GM12878 (cell line): ENCODE results near the gene CCDC9. TPM values are rescaled to one million over a fixed set of nuclear protein-coding genes. Genes with fewer than 3 reads are reported as not detected.

Experiments used
- ATAC-seq: fragments of 200-7000 bp; cut with Tn5 transposase; 3 replicates; pipeline ENCODE4 v1.9.1; 2020; ENCODE audit warnings: mild to moderate bottlenecking, moderate library complexity
- BruUV-seq: library from RNA; stranded (reverse); fragments of 400-500 nt; replicated peaks from 2 replicates; lab custom pipeline; 2021; lab: Mats Ljungman, UMichigan
- CTCF ChIA-PET: fragments of 300-600 bp; sonication (Branson Sonifier 250); formaldehyde crosslinking; extraction: SDS; loops from one replicate; lab custom pipeline; 2021; ENCODE audit warnings: inconsistent platforms; lab: Yijun Ruan, JAX
- POLR2A ChIA-PET: fragments of 350-600 bp; formaldehyde crosslinking; extraction: SDS; loops from one replicate; lab custom pipeline; 2021; ENCODE audit warnings: inconsistent platforms; lab: Charles Lee
- RAD21 ChIA-PET: fragments of 300-600 bp; sonication (Branson Sonifier 250); formaldehyde crosslinking; loops from one replicate; lab custom pipeline; 2023; ENCODE audit warnings: antibody characterized with exemption; ENCODE audit not compliant: unreplicated experiment; lab: Charles Lee
- SMC1A ChIA-PET: fragments of 300-600 bp; sonication (Branson Sonifier 250); formaldehyde crosslinking; loops from one replicate; lab custom pipeline; 2023; ENCODE audit not compliant: unreplicated experiment, uncharacterized antibody; lab: Charles Lee
- DNase-seq: peaks from one replicate; pipeline ENCODE4 v3.0.0-alpha.2; 2011; ENCODE audit warnings: low read depth, low spot score
- FAIRE-seq: peaks from 3 replicates; lab custom pipeline; 2011; peaks lifted over from hg19 to GRCh38; lab: Jason Lieb, UNC
- H2AFZ ChIP-seq: 2 replicates; pipeline ENCODE4 v1.6.0; 2011; ENCODE audit warnings: low read depth, low read length, control low read depth; ENCODE audit not compliant: control insufficient read depth
- H3K27ac ChIP-seq: 2 replicates; pipeline ENCODE4 v1.5.1; 2011; ENCODE audit warnings: control low read depth; ENCODE audit not compliant: control insufficient read depth, insufficient read depth
- H3K27me3 ChIP-seq, 2 experiments: replicated peaks in 1 of 2; 2 replicates each; pipeline versions ENCODE4 v1.6.0 to v1.6.1; 2011; ENCODE audit warnings: low read length in 1 of 2; ENCODE audit not compliant: control insufficient read depth in 2 of 2, insufficient read depth in 2 of 2
- H3K36me3 ChIP-seq, 2 experiments: 2 replicates each; pipeline ENCODE4 v1.5.1; 2011; ENCODE audit warnings: low read length in 1 of 2; ENCODE audit not compliant: control insufficient read depth in 2 of 2, insufficient read depth in 2 of 2
- H3K4me1 ChIP-seq: 2 replicates; pipeline ENCODE4 v1.6.1; 2011; ENCODE audit warnings: mild to moderate bottlenecking, low read length, moderate library complexity, mixed read lengths; ENCODE audit not compliant: control insufficient read depth, insufficient read depth
- H3K4me2 ChIP-seq: 2 replicates; pipeline ENCODE4 v1.6.0; 2011; ENCODE audit warnings: control low read depth; ENCODE audit not compliant: control insufficient read depth, insufficient read depth
- H3K4me3 ChIP-seq: fragments of 200-600 bp; sonication (generic); 2 replicates; pipeline ENCODE4 v1.5.1; 2016
- H3K79me2 ChIP-seq: 2 replicates; pipeline ENCODE4 v1.6.0; 2011; ENCODE audit warnings: low read length; ENCODE audit not compliant: control insufficient read depth, insufficient read depth
- H3K9ac ChIP-seq: 2 replicates; pipeline ENCODE4 v1.8.0; 2011; ENCODE audit warnings: low read length, control low read depth, mixed read lengths; ENCODE audit not compliant: control insufficient read depth, insufficient read depth
- H3K9me3 ChIP-seq: replicated peaks from 3 replicates; pipeline ENCODE4 v1.5.1; 2011; ENCODE audit warnings: mild to moderate bottlenecking, low read length; ENCODE audit not compliant: control insufficient read depth, insufficient read depth
- H4K20me1 ChIP-seq: 2 replicates; pipeline ENCODE4 v1.6.0; 2011; ENCODE audit not compliant: control insufficient read depth, insufficient read depth
- CHD1 ChIP-seq: IDR thresholded peaks from 2 replicates; pipeline ENCODE4 v1.6.1; 2012; ENCODE audit warnings: low read depth, low read length, improper control_type of control experiment
- EED ChIP-seq: sonication (generic); IDR thresholded peaks from 2 replicates; pipeline ENCODE4 v1.6.1; 2016; ENCODE audit warnings: antibody characterized with exemption, low read depth
- GATAD2B ChIP-seq: fragments of 450-650 bp; conservative IDR thresholded peaks from 2 replicates; pipeline ENCODE4 v1.6.1; 2017; ENCODE audit warnings: low read depth, mild to moderate bottlenecking, moderate library complexity
- HDAC6 ChIP-seq: fragments of 200-600 bp; sonication (generic); IDR thresholded peaks from one replicate; pipeline ENCODE4 v1.8.0; 2017; ENCODE audit warnings: antibody characterized with exemption; ENCODE audit not compliant: unreplicated experiment
- JUNB ChIP-seq: IDR thresholded peaks from 2 replicates; pipeline ENCODE4 v1.6.1; 2016; ENCODE audit warnings: antibody characterized with exemption, mild to moderate bottlenecking
- NFXL1 ChIP-seq: fragments of 450-650 bp; IDR thresholded peaks from 2 replicates; pipeline ENCODE4 v1.6.1; 2017; ENCODE audit warnings: antibody characterized with exemption, mild to moderate bottlenecking, borderline replicate concordance
- POU2F2 ChIP-seq: IDR thresholded peaks from 3 replicates; pipeline ENCODE4 v1.6.1; 2011; ENCODE audit warnings: low read depth, mild to moderate bottlenecking, low read length, borderline replicate concordance
- RAD21 ChIP-seq: IDR thresholded peaks from 2 replicates; pipeline ENCODE4 v1.6.1; 2011; ENCODE audit warnings: mild to moderate bottlenecking, low read depth, low read length, moderate library complexity; ENCODE audit not compliant: insufficient read depth
- RUNX3 ChIP-seq: IDR thresholded peaks from 2 replicates; pipeline ENCODE4 v1.6.1; 2012; ENCODE audit warnings: low read length, inconsistent platforms
- WGBS: methylation state at CpG from one replicate; pipeline ENCODE4 v1.1.6; 2016; ENCODE audit warnings: low lambda C conversion rate; ENCODE audit not compliant: insufficient replicate concordance, insufficient coverage; ENCODE audit errors: missing lambda C conversion rate; 5-methylcytosine and 5-hydroxymethylcytosine counted together
- in situ Hi-C: fragments of 300-500 bp; cut with MboI; formaldehyde crosslinking; loops from 9 replicates; pipeline ENCODE4 v1.14.3; 2018; ENCODE audit warnings: mixed read lengths
- intact Hi-C: fragments of 100-400 bp; cut with micrococcal nuclease; formaldehyde crosslinking; loops from one replicate; pipeline ENCODE4 v1.14.2; 2022; ENCODE audit not compliant: unreplicated experiment
- polyA plus RNA-seq, 11 experiments: library from polyadenylated mRNA; depleted of rRNA in 4 of 11; unstranded in 6 of 11; stranded (reverse) in 5 of 11; fragments of >200 nt; fragmentation: Nextera tagmentation in 4 of 11; fragmentation: Illumina TruSeq in 1 of 11; extraction: Ambion mirVana in 4 of 11; extraction: Trizol in 1 of 11; gene quantifications; 1 replicate in 1 of 11; 2 replicates in 10 of 11; pipeline versions ENCODE4 v1.2.1 to v1.2.3, GENCODE V29; 2011 to 2016; ENCODE audit warnings: inconsistent platforms in 2 of 11, missing spikeins in 2 of 11, low read depth in 1 of 11
- total RNA-seq, 4 experiments: library from RNA; depleted of rRNA in 3 of 4; stranded (reverse); fragments of >200 nt in 3 of 4; fragmentation: Illumina TruSeq in 1 of 4; extraction: Trizol in 1 of 4; gene quantifications; 2 replicates each; pipeline versions ENCODE4 v1.2.1 to v1.2.3, GENCODE V29; 2013 to 2021
- TF ChIP-seq, protein P1 (sequence below): fragments of 450-650 bp; IDR thresholded peaks from 2 replicates; pipeline ENCODE4 v1.6.1; 2018; ENCODE audit warnings: mild to moderate bottlenecking, low read depth, moderate library complexity; ENCODE audit not compliant: partially characterized antibody
- TF ChIP-seq, protein P2 (sequence below): IDR thresholded peaks from 2 replicates; pipeline ENCODE4 v1.6.1; 2011; ENCODE audit warnings: borderline replicate concordance, low read depth, mild to moderate bottlenecking, moderate library complexity, low read length; ENCODE audit not compliant: insufficient read depth, poor library complexity, severe bottlenecking
- TF ChIP-seq, protein P3 (sequence below): fragments of 450-650 bp; IDR thresholded peaks from 2 replicates; pipeline ENCODE4 v1.6.1; 2017; ENCODE audit warnings: mild to moderate bottlenecking, moderate library complexity

The CCDC9 gene
- total and polyA plus RNA-seq, 10 of the 15 experiments (the other 5 are each of a cell fraction or from before 2014, with no cell fraction given) = 0.18 to 17.5 (median 7.1) TPM; not detected in 1

DNA sequence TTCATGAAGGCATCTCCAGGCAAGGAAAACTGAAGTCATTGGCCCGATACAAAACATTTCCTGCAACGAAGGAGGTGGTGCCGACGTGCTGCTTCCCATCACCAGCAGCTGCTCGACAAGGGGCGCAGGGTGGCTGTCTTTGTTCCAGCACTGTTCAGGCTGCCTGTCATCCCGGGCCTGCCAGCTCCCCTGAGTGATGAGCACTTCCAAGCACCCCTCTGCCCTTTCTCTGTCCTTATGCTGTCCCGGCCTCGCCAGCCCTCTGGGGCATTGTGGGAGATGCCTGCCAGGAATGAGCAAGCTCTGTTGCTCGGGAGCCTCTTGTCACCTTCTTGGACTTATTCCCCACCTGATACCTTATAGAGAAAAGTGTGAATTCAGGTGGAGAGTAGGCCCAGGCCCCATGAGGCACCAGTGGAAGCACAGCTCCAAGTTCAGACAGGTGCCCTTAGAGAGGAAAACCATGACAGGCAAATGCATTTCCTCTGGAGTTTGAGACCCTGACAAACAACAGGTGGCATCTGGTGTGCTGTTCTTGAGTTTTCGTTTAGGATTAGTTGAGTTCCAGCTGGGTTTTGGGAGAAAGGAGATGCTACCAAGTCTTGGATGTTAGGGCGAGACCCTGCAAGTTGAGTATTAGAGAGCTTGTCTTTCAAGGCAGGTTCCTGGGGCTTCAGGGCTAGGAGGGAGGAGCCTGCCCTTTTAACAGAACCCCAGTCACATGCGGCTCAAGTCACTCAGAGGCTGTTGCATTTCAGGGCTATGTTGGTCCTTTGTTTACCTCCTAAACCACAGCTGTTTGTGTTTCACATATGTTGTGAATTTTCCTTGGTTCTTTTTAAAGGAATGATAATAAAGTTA, 46.8 kb upstream of the CCDC9 start:
- H3K9me3 ChIP-seq = no peaks in the 10 kb centered on the region
- peak; percentile 47 for FAIRE-seq
- in situ Hi-C loops = loop anchor here (5.0 kb wide), 1 partner anchor 38 kb away; no protein-coding TSS in a partner anchor
- H3K4me2 ChIP-seq = no peak overlapping the region
- no peak for ATAC-seq
- TSS peak; percentile 77 for BruUV-seq
- POLR2A ChIA-PET = interaction anchor here (0.5 to 4.3 kb wide), 7 partner anchors 8 to 81 kb away, joined by 3 to 66 read pairs (median 4); partner anchors contain the start of gene CCDC9
- no peak overlapping the region for H2AFZ ChIP-seq
- no peak overlapping the region for H3K27ac ChIP-seq
- 61% methylated on average over 13 of the region's 13 CpGs for WGBS
- TF ChIP-seq RUNX3 (no peak), HDAC6 (no peak), POU2F2 (no peak), JUNB (no peak), NFXL1 (no peak), CHD1 (no peak), RAD21 (no peak), GATAD2B (no peak), EED (no peak)
- TF ChIP-seq, protein P1, sequence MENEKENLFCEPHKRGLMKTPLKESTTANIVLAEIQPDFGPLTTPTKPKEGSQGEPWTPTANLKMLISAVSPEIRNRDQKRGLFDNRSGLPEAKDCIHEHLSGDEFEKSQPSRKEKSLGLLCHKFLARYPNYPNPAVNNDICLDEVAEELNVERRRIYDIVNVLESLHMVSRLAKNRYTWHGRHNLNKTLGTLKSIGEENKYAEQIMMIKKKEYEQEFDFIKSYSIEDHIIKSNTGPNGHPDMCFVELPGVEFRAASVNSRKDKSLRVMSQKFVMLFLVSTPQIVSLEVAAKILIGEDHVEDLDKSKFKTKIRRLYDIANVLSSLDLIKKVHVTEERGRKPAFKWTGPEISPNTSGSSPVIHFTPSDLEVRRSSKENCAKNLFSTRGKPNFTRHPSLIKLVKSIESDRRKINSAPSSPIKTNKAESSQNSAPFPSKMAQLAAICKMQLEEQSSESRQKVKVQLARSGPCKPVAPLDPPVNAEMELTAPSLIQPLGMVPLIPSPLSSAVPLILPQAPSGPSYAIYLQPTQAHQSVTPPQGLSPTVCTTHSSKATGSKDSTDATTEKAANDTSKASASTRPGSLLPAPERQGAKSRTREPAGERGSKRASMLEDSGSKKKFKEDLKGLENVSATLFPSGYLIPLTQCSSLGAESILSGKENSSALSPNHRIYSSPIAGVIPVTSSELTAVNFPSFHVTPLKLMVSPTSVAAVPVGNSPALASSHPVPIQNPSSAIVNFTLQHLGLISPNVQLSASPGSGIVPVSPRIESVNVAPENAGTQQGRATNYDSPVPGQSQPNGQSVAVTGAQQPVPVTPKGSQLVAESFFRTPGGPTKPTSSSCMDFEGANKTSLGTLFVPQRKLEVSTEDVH = no peak
- TF ChIP-seq, protein P2, sequence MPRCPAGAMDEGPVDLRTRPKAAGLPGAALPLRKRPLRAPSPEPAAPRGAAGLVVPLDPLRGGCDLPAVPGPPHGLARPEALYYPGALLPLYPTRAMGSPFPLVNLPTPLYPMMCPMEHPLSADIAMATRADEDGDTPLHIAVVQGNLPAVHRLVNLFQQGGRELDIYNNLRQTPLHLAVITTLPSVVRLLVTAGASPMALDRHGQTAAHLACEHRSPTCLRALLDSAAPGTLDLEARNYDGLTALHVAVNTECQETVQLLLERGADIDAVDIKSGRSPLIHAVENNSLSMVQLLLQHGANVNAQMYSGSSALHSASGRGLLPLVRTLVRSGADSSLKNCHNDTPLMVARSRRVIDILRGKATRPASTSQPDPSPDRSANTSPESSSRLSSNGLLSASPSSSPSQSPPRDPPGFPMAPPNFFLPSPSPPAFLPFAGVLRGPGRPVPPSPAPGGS = no peak
- TF ChIP-seq, protein P3, sequence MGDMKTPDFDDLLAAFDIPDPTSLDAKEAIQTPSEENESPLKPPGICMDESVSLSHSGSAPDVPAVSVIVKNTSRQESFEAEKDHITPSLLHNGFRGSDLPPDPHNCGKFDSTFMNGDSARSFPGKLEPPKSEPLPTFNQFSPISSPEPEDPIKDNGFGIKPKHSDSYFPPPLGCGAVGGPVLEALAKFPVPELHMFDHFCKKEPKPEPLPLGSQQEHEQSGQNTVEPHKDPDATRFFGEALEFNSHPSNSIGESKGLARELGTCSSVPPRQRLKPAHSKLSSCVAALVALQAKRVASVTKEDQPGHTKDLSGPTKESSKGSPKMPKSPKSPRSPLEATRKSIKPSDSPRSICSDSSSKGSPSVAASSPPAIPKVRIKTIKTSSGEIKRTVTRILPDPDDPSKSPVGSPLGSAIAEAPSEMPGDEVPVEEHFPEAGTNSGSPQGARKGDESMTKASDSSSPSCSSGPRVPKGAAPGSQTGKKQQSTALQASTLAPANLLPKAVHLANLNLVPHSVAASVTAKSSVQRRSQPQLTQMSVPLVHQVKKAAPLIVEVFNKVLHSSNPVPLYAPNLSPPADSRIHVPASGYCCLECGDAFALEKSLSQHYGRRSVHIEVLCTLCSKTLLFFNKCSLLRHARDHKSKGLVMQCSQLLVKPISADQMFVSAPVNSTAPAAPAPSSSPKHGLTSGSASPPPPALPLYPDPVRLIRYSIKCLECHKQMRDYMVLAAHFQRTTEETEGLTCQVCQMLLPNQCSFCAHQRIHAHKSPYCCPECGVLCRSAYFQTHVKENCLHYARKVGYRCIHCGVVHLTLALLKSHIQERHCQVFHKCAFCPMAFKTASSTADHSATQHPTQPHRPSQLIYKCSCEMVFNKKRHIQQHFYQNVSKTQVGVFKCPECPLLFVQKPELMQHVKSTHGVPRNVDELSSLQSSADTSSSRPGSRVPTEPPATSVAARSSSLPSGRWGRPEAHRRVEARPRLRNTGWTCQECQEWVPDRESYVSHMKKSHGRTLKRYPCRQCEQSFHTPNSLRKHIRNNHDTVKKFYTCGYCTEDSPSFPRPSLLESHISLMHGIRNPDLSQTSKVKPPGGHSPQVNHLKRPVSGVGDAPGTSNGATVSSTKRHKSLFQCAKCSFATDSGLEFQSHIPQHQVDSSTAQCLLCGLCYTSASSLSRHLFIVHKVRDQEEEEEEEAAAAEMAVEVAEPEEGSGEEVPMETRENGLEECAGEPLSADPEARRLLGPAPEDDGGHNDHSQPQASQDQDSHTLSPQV = no peak
- TF ChIP-seq, all 136 proteins: peak for 0
- SMC1A ChIA-PET = interaction anchor here (0.9 to 7.4 kb wide), 11 partner anchors 16 to 303 kb away, joined by 3 to 211 read pairs (median 19); partner anchors contain the start of gene SAE1
- H3K36me3 ChIP-seq = peaks cover 24 to 30% of the 10 kb centered on the region in 2 experiments
- no peaks in the 10 kb centered on the region for H3K27me3 ChIP-seq
- intact Hi-C loops = loop anchor here (1.0 kb wide), 1 partner anchor 35 kb away; no protein-coding TSS in a partner anchor
- H3K79me2 ChIP-seq = no peaks in the 10 kb centered on the region
- DNase-seq = no peak
- CTCF ChIA-PET = interaction anchor here (1.0 to 12.2 kb wide), 25 partner anchors 8 to 196 kb away, joined by 3 to 473 read pairs (median 8); partner anchors contain the start of genes CCDC9, DHX34, SAE1 and ZC3H4
- H3K4me3 ChIP-seq = no peak overlapping the region
- H3K9ac ChIP-seq = no peak overlapping the region
- no peaks in the 10 kb centered on the region for H4K20me1 ChIP-seq
- RAD21 ChIA-PET = interaction anchor here (1.7 to 7.1 kb wide), 3 partner anchors 9 to 59 kb away, joined by 6 to 255 read pairs (median 17); no protein-coding TSS in a partner anchor
- 0 out of 2 replicates have a peak, but pooled peaks cover 2% of the 10 kb centered on the region for H3K4me1 ChIP-seq
